Measurements from ENCODE around the gene KIAA0319L. TPM values are rescaled to one million over a fixed set of nuclear protein-coding genes. Genes with fewer than 3 reads are reported as not detected.

KIAA0319L gene
- total RNA-seq, 4 donors from 2014 or later = 65.8 to 123 (median 111) TPM

- intact Hi-C loops (cut with DNase I) = no loop called here
- H3K36me3 ChIP-seq = peaks cover 27 to 35% of the 10 kb centered on the region in 2 donors
- DNase-seq = no peak
- no peaks in the 10 kb centered on the region for H3K9me3 ChIP-seq
- H3K4me3 ChIP-seq (replicated peaks in 1 of 3) = no peak overlapping the region
- H3K27ac ChIP-seq = no peak overlapping the region
- 79 to 91% methylated on average over 4 to 8 of the region's 12 CpGs for WGBS, 2 donors
- no peaks in the 10 kb centered on the region for H3K4me1 ChIP-seq
- H3K27me3 ChIP-seq = no peaks in the 10 kb centered on the region
- TF ChIP-seq CTCF (IDR thresholded peaks at IDR 0.05) = no peak
Observed at GRCh38 chr1:35434703-35435102, 122.5 kb downstream of the KIAA0319L start.

GRCh38 chr1:35433714-35434113 lies 123.5 kb downstream of the KIAA0319L start:
- 91 to 93% methylated on average over 12 to 15 of the region's 15 CpGs for WGBS, 2 donors
- DNase-seq = no peak
- no peaks in the 10 kb centered on the region for H3K27me3 ChIP-seq
- H3K4me1 ChIP-seq = no peaks in the 10 kb centered on the region
- no peaks in the 10 kb centered on the region for H3K9me3 ChIP-seq
- H3K4me3 ChIP-seq (replicated peaks in 1 of 3) = no peak overlapping the region
- no peak overlapping the region for H3K27ac ChIP-seq
- intact Hi-C loops (cut with DNase I) = no loop called here
- TF ChIP-seq POLR2A (IDR thresholded peaks at IDR 0.05) (no peak), CTCF (IDR thresholded peaks at IDR 0.05) (no peak)
- H3K36me3 ChIP-seq = peaks cover 19 to 26% of the 10 kb centered on the region in 2 donors

- peaks cover 19 to 26% of the 10 kb centered on the region in 2 donors for H3K36me3 ChIP-seq
- no peak overlapping the region for H3K4me3 ChIP-seq (replicated peaks in 1 of 3)
- WGBS, 2 donors = 95 to 98% methylated on average over 10 of the region's 10 CpGs
- no peaks in the 10 kb centered on the region for H3K4me1 ChIP-seq
- no peak overlapping the region for H3K27ac ChIP-seq
- no peak for DNase-seq
- no peak for TF ChIP-seq CTCF (IDR thresholded peaks at IDR 0.05)
- TF ChIP-seq POLR2A (IDR thresholded peaks at IDR 0.05) = no peak
- no peaks in the 10 kb centered on the region for H3K27me3 ChIP-seq
- intact Hi-C loops (cut with DNase I) = no loop called here
- H3K9me3 ChIP-seq = no peaks in the 10 kb centered on the region
Observed at GRCh38 chr1:35432231-35432630, 125.0 kb downstream of the KIAA0319L start.

GRCh38 chr1:35431173-35431599 lies 126.0 kb downstream of the KIAA0319L start:
- Histone ChIP-seq H3K4me3 (replicated peaks in 1 of 3) (no peak overlapping the region), H3K27ac (no peak overlapping the region), H3K36me3 (peaks cover 17 to 22% of the 10 kb centered on the region in 2 donors), H3K4me1 (no peaks in the 10 kb centered on the region), H3K27me3 (no peaks in the 10 kb centered on the region), H3K9me3 (no peaks in the 10 kb centered on the region)
- intact Hi-C loops (cut with DNase I) = no loop called here
- WGBS, 2 donors = 88 to 90% methylated on average over 7 of the region's 7 CpGs
- DNase-seq = no peak
- TF ChIP-seq CTCF (IDR thresholded peaks at IDR 0.05) = no peak
- TF ChIP-seq POLR2A (IDR thresholded peaks at IDR 0.05) = no peak

- Histone ChIP-seq H3K4me1 (no peaks in the 10 kb centered on the region), H3K27ac (no peak overlapping the region), H3K27me3 (no peaks in the 10 kb centered on the region), H3K4me3 (replicated peaks in 1 of 3) (no peak overlapping the region), H3K9me3 (no peaks in the 10 kb centered on the region), H3K36me3 (peaks cover 15 to 18% of the 10 kb centered on the region in 2 donors)
- DNase-seq = no peak
- WGBS, 2 donors = 98 to 99% methylated on average over 4 of the region's 4 CpGs
- intact Hi-C loops (cut with DNase I) = no loop called here
- TF ChIP-seq POLR2A (IDR thresholded peaks at IDR 0.05) = no peak
- TF ChIP-seq CTCF (IDR thresholded peaks at IDR 0.05) = no peak
Observed at GRCh38 chr1:35430762-35431161, 126.4 kb downstream of the KIAA0319L start.

Measured in thyroid gland (tissue), 4 donors.